ENCODE data around the gene RELN.
"Not testable (repeated sequence)": the region's sequence is repeated elsewhere in the genome, so short reads cannot be mapped to it uniquely, and the experiment has no call there.

RELN gene

DNA sequence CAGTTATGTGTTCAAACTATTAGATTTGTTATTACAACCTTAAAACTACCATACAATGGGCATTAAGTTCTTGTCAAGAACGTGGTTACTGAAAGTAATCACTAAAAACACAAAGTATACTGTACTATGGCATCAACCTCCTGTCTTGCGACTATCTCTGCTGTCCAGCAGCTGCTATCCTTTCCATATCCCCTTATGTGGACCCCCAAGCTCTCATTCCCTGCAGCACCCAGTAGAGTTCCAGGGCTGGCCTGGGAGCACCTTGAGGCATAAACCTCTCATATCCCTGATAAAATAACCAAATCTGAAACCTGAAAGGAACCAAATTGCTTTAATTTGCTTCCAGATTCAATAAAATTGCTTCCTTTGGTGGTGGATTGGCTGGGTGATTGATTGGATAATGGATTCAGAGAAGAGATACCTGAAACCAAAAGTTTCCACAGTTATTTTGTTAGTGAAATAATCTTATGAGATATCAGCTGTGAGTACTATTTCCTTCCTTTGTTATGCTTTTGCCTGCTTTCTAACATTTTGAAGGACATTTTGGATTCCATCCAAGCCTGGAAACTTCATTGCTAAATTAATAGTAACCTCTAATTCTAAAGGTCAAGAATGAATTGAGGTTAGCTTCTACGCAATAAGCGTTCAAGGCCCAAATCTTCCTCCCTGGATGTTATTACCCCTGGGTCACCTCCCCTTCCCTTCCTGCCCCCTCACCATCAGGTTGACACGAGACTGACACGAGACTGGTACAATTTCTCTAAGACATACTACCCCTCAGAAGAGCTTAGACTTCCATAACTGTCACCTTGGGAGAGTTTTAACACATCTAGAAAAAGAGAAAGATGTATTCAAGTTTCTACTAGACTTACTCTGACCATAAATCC lies 48.8 kb downstream of the RELN start:
- DNase-seq, result no peak

DNA sequence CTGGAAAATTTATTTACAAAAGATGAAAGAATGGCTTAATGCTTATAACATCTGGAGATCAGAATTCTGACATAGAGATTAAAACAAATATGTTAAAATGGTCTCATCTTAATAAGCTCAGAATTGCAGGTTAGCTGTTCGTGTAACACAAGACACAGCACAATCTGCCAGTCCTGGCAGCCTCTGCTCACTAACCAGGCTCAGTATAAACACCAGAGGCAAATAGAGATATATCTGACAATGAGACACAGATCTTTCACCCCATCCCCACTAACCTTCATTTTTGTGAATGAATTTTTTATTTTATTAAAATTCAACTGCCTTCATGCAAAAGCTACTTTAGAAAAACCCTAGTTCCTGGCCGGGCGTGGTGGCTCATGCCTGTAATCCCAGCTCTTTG lies 51.8 kb downstream of the RELN start:
- no peak for DNase-seq

DNA sequence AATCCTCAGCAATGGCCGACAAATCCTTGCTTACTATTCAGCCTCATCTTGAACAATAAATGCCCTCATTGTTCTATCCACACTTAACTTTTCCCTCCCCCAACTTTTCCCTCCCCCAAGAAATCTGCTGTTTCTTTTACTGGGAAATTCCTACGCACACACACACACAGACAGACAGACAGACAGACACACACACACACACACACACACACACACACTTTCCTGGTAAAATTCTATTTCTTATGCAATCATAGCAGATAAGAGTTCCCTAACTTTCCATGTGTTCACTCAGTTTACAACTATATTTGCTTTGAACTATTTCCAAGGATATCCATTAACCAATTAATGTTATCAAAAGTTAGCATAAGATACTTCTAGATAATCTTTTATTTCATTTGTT lies 52.9 kb downstream of the RELN start:
- DNase-seq, result no peak

DNA sequence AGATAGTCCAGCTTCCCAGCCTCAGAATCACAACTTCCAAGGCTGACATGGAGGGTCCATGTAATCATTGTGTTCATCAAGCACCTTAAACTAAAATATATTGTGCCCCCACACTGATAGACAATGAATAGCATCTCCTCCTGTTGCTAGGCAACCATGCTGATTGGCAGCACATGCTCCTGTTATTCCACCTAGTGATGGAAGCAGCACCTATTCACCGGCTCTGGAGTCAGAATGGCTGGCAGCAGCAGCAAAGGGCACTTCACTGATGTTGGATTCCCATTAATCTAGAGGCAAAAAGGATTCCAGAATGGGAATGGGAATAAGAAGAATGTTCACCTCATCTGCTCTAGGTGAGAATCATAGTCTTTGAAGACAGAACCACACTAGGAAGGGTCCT lies 55.0 kb downstream of the RELN start:
- DNase-seq, result no peak

DNA sequence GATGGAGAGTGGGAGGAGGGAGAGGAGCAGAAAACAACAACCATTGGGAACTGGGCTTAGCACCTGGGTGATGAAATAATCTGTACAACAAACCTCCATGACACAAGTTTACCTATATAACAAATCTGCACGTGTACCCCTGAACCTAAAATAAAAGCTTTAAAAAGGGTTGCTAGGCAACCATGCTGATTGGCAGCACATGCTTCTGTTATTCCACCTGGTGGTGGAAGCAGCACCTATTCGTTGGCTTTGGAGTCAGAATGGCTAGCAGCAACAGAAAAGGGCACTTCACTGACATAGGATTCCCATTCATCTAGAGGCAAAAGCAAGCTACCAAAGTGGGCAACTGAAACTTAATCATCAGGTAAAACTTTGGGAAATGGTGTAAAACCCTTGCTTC lies 57.1 kb downstream of the RELN start:
- DNase-seq, result no peak

DNA sequence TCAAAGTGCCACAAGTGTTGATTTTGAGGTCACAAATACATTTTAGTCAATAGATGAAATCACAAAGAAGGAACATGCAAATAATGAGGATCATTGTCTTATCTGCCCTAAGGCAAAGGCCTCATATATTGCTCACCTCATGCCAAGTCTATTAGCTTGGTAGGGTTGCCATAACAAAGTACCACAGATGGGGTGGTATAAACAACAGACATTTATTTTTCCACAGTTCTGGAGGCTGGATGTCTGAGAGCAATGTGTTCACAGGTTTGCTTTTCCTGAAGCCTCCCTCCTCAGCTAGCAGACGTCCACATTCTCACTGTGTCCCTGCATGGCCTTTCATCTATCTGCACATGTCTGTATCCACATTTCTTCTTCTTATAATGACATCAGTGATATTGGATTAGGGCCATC lies 59.6 kb downstream of the RELN start:
- DNase-seq, result no peak

DNA sequence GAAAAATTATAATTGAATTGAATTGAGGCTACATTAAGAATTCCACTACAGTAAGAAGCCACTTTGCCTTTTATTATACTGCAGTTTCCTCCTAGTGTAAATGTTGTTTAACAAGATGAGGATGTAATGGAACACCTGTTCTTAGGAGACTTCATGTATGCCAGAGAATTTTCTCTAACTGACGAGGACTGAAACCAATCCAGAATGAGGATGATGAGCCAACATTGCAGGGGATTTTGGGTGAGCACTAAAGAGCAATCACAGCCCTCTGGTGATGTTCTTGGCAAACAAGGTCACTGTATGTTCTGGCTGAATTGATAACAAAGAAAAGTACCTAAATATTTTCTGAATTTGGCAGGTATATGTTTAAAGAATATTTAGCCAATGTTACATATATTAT lies 60.9 kb downstream of the RELN start:
- DNase-seq, result no peak

DNA sequence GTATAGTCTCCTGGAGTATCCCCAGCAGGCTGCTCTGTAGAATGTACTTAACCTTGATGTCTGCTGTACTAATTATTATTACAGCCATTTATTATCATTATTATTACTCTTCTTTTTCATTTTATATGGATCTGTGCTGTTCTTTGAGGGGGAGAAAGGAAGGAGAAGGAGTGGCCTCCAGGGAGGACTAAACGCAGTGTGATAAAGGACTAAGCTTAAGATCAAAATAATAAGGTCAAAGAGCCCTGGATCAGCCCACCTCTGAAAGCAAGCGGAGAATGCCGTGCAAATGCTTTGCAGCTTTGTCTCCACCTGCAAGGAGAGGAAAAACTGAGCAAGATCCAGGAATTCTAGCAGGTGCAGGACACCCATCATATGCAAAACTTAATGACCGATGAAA lies 65.3 kb downstream of the RELN start:
- DNase-seq, result no peak

DNA sequence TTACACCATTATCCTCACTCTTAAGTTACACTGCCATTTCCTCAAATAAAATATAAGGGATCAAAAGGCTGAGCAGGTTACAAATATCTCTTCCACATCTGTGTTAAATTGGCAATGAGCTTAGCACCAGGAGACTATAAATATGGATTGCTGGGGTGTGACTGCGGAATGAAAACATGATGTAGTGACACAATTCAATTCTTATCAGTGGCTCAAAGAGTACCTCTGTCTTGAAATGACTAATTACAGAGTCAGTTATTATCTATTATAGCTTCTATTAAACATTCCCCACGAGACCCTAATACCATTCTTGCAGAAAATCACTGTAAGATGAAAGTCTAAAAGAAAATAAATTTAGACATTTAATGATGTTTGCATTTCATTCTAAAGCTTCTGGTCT lies 67.1 kb downstream of the RELN start:
- no peak for DNase-seq

DNA sequence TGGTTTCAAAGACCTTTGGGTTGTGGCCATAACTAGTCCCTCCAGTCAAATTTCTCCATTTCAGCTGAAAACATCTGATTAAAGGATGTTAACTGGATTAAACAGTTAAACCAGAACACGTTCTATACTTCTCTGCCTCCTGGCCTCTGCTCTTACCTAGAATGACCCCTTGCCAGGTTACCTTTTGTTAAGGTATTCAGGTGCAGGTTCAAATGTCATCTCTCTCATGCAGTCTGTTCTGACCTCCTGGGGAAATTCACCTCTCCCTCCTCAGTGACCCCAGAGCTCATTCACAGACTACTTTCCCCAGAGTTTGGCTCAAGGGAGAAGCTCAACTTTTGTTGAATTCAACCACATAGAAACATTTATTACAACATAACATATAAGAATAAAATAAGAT lies 67.8 kb downstream of the RELN start:
- no peak for DNase-seq

DNA sequence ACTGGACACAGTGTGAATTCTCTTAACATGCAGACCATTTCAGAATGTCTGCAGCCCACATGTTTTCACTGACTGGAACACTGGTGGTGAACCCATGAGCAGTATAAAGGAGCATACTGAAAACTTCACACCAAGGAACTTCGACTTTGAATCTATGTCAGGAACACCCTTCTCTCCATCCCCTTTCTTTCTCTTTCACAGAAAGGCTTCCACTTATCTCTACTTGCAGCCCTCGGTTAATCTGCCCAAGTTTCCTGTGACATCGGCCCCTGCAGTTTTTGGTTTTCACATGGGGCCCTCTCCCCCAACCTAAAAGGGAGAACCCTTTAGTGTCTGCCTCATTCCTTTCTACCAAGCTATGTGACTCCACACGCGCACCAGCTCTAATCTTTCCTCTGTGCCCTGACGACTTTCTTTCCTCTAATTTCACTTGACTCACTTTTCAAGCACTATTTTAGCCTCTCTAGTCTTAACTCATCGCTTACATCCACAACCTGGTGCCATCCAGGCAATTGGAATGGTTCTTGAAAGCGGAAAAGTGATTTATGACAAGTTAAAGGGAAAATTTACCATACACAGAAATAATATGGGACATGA lies 70.1 kb downstream of the RELN start:
- DNase-seq, result peak; percentile 67

DNA sequence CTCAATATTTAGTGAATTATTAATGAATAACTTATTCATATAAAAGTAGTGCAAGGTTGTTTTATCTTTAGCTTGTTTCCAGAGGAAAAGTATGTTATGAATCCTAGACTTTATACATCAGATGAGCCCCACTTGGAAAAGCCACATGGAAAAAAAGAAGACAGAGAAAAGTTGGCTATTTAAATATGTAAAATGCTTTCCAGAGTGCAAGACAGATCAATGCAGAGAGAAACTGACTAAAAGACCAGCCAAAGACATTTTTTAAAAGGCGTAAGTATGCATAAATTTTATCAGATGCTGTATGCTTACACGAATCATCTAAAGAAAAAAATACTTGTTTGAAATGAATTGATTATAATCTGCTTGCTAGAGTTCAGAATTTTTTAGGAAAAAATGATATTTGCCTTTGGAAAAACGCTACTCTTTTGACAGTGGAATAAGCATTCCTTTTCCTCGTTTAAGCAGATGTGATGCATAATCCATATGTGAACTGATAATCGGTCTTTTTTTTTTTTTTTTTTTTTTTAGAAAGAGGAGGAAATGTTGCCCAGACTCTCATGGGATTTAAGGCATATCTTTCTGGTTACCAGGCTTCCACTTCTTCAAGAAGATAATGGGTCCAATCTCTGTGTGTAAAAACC lies 70.7 kb downstream of the RELN start:
- DNase-seq, result no peak

DNA sequence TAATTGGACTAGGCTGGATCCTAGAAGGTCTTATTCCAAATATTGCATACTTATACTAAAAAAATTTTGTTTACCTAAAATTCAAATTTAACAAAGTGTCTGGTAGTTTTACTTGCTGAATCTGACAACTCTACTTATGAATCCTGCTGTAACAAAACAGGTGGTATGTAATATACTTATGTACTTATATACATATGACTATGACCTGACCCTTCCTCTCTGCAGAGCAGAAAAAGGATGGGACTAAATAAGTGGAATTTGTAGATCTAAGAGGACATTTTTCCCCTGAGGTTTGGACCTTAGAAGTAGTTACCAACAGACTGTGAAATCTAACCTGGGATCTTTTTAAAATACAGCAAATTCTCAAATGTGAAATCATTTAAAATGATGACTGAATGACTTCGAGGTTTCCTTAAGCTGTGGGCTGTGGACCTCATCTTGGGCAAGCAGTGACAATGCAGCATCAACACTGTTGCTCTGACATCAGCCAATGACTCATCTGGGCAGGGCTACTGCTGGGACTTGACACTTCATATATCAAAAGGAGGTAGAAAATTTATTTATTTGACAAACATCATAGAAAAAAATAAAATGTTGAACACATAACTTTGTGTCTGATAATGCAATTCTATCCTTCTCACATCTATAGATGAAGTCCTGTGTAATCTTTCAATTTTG lies 73.6 kb downstream of the RELN start:
- no peak for DNase-seq

DNA sequence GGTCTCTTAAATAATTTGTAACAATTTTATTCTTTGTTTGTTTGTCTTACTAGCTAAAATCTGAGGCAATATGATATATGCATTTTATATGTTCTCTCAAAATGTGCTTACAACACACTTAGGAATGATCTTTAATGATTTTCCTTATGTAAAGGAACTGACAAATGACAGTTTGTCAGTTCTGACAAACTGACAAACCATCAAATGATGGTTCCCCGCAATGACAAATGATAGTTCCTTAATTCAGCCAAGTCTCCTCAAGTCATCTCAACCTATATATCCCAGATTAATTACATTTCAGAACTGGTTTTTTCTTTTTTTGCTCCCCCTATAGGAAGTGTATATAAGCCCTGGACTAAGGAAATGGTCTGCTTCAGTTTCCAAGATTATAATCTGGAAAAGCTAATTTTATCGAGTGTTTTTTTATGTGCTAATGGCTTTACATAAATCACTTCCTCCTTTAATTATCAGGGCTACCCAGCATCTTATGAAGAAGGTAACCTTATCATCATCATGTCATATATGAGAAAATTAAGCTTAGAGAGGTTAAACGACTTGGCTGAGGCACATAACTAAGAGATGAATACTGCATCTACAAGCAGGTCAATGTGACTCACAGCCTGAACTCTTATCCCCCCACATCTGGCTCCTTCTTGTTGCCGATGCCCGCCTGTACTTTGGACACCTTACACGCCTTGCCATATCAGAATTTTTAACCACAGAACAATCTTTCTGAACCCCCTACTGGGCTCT lies 75.1 kb downstream of the RELN start:
- no peak for DNase-seq

DNA sequence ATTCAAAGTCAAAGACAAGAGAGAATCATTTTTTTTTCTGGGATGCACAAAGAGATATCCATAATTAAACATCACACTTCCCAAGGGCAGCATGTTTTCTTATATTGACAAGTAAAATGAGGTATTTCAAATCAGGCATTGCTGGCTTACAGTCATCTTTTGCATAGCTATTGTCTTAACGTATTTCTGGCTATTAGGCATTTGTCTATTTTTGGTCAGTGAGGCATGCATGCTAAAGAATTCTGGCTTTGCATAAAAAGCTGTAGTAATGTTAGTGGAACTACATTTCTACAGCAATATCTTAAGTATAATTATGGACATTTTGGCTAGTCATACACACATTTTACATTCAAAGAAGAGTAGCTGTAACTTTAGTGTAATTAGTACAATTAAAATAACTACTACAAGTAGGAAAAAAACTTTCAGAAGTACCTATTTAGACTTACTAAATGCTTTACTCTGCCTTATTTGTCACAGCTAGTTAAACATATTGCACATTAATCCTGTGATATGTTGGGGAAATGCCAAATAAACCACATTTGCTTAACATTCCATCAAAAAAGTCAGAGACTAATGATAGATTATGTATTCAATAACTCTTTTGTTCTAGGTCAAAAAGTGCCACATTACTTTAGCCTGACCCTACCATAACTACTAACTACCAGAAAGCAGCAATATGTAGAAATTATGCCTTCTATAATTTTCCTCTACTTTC lies 76.4 kb downstream of the RELN start:
- DNase-seq, result no peak

DNA sequence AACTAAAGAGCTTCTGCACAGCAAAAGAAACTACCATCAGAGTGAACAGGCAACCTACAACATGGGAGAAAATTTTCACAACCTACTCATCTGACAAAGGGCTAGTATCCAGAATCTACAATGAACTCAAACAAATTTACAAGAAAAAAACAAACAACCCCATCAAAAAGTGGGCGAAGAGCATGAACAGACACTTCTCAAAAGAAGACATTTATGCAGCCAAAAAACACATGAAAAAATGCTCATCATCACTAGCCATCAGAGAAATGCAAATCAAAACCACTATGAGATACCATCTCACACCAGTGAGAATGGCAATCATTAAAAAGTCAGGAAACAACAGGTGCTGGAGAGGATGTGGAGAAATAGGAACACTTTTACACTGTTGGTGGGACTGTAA lies 78.4 kb downstream of the RELN start:
- not testable (repeated sequence) for DNase-seq

DNA sequence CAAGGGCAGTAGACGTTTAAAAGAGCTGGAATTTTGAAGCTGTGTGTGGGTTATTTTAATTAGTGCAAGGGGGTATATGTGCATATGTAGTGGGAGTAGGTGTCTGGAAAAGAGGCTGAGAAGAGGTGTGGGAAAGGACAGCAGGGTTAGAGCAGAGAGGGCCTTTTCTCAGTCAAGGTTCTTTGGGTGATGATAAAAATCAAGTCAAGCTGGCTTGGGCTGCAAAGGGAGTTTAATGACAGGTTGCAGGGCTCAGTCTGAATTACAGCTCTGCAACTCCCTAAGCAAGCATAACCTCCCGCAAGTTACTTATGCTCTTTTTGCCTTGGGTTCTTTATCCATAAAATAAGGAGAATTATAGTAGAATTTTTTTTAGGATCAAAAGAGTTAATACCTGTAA lies 83.5 kb downstream of the RELN start:
- DNase-seq, result no peak

DNA sequence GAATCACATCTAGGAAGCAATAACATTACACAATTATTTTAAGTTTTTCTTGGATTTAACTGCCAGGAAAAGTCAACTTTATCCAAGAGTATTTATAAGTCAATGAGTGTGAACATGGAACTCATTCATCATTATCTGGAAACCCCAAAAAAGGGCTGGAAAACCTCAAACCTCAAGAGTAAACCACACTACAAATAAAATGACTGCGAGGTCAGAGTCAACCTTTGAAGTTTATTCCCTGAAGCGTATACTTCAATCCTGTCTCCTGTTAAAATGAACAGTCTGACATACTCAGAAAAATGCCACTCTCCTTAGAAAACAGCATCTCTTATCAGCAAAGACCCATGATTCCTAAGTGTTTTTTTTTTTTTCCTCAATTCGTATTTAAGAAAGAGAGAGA lies 86.5 kb downstream of the RELN start:
- DNase-seq, result no peak

DNA sequence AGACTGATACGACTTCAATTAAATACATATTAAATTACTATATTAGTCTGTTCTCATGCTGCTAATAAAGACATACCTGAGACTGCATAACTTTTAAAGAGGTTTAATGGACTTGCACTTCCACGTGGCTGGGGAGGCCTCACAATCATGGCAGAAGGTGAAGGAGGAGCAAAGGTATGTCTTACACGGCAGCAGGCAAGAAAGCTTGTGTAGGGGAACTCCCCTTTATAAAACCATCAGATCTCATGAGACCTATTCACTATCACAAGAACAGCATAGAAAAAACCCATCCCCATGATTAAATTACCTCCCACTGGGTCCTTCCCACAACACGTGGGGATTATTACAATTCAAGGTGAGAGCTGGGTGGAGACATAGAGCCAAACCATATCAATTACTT lies 92.6 kb downstream of the RELN start:
- DNase-seq, result not testable (repeated sequence)

DNA sequence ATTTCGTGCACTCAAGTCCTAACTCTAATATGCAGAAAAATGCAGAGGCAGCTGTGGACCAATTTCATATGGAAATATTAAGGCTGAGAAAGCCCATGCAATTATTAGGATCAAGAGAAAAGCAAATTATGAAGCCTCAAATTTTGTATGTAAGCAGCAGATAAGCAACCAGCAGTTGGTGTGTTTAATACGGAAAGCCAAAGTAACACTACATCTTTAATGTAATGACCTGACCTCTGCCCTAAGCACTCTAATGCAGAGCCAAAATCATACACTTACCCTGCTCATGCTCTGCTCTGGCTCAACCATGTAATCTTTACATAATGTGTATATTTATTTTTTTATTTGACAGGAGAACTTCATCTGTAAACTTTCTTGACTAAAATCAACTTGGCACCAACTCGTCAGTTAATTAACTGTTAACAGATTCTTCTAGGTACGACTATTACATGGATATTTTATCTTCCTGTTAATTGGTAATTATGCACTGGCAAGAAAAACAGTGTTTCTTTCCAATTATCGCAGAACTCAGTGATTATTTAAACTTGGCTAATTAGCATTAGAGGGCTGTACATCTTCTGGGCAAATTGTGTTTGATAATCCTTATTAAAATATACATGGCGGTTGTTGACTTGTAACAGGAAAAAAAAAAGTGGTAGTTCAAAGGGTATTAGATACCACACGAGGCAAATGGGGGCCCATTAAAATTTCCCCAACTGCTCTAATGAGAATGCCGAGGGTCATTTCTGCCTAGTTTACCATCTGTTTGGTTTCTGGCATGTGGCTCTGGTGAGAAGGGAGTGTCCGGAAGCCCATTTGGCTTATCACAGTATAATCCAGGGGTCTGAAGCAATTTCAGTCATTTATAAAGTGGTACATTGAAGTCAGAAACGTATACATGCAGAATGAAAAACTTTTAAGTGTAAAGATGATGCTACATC lies 94.5 kb downstream of the RELN start:
- no peak for DNase-seq

DNA sequence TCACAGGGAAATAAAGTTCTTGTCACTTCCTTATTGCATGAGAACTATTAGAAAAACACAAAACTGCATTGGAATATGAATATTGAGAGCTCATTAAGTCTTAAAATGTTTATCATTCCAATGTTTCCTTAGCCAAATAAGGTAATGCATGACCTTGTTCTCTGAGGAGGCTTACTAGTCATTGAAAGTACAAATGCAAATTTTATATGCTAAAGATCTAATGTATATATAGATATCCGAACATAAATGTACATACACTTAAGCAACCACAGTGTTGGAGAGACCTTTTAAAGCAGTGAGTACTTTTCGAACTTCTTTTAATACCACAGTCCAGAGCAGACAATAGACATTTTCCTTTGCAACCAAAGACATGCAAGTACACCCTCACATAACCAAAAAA lies 96.1 kb downstream of the RELN start:
- DNase-seq, result no peak
